Osteoblast (primary cell): ENCODE data around the gene RNLS. TPM values are rescaled to one million over a fixed set of nuclear protein-coding genes. Genes with fewer than 3 reads are reported as not detected.

Experiments
- DNase-seq: peaks from one replicate; pipeline ENCODE4 v3.0.0; 2011; ENCODE audit warnings: low spot score, mixed read lengths; ENCODE audit not compliant: insufficient read length; ENCODE audit errors: missing footprints
- H2AFZ ChIP-seq: 2 replicates; pipeline ENCODE4 v1.6.0; 2011; ENCODE audit warnings: mild to moderate bottlenecking, low read length
- H3K27ac ChIP-seq: 2 replicates; pipeline ENCODE4 v1.5.1; 2011; ENCODE audit warnings: mild to moderate bottlenecking, low read depth, low read length, moderate library complexity
- H3K27me3 ChIP-seq: 2 replicates; pipeline ENCODE4 v1.6.0; 2012; ENCODE audit warnings: mild to moderate bottlenecking, control low read depth, inconsistent platforms, low read length, moderate library complexity; ENCODE audit not compliant: insufficient read depth
- H3K36me3 ChIP-seq: 2 replicates; pipeline ENCODE4 v1.5.1; 2011; ENCODE audit warnings: mild to moderate bottlenecking, low read length, control low read depth, moderate library complexity; ENCODE audit not compliant: insufficient read depth
- H3K4me1 ChIP-seq: 2 replicates; pipeline ENCODE4 v1.5.1; 2011; ENCODE audit warnings: mild to moderate bottlenecking, low read length, control low read depth, moderate library complexity; ENCODE audit not compliant: insufficient read depth
- H3K4me2 ChIP-seq: 2 replicates; pipeline ENCODE4 v1.6.0; 2011; ENCODE audit warnings: mild to moderate bottlenecking, low read length; ENCODE audit not compliant: insufficient read depth
- H3K4me3 ChIP-seq: fragments of 200-600 bp; sonication (generic); 3 replicates; pipeline ENCODE4 v1.5.1; 2012; ENCODE audit warnings: mild to moderate bottlenecking, low read length, inconsistent platforms; ENCODE audit not compliant: insufficient read depth
- H3K79me2 ChIP-seq: 2 replicates; pipeline ENCODE4 v1.6.0; 2012; ENCODE audit warnings: mild to moderate bottlenecking, low read length, control low read depth, inconsistent platforms; ENCODE audit not compliant: insufficient read depth
- H3K9me3 ChIP-seq: 2 replicates; pipeline ENCODE4 v1.5.1; 2011; ENCODE audit warnings: low read depth, low read length, control low read depth
- H4K20me1 ChIP-seq: 2 replicates; pipeline ENCODE4 v1.6.0; 2012; ENCODE audit warnings: mild to moderate bottlenecking, low read length, control low read depth; ENCODE audit not compliant: insufficient read depth
- CTCF ChIP-seq: IDR thresholded peaks from 2 replicates; pipeline ENCODE4 v1.5.1; 2011; ENCODE audit warnings: mild to moderate bottlenecking, low read depth, low read length, moderate library complexity; ENCODE audit errors: extremely low read depth
- total RNA-seq: library from RNA; depleted of rRNA; stranded (reverse); fragments of >200 nt; gene quantifications from 2 replicates; pipeline ENCODE4 v1.2.3, GENCODE V29; 2012

RNLS gene
- total RNA-seq, 1 donor, result 22.4 TPM

GRCh38 chr10:88608052-88608732 is 25.1 kb upstream of the RNLS start:
- no peak overlapping the region for H2AFZ ChIP-seq
- H3K9me3 ChIP-seq, result no peaks in the 10 kb centered on the region
- no peaks in the 10 kb centered on the region for H3K36me3 ChIP-seq
- no peak overlapping the region for H3K4me3 ChIP-seq
- no peak overlapping the region for H3K27ac ChIP-seq
- no peak for DNase-seq
- no peaks in the 10 kb centered on the region for H4K20me1 ChIP-seq
- H3K27me3 ChIP-seq, result no peaks in the 10 kb centered on the region
- H3K79me2 ChIP-seq, result no peaks in the 10 kb centered on the region
- no peak for TF ChIP-seq CTCF
- H3K4me1 ChIP-seq, result no peaks in the 10 kb centered on the region
- H3K4me2 ChIP-seq, result no peak overlapping the region

GRCh38 chr10:88598055-88598454 is 14.9 kb upstream of the RNLS start:
- DNase-seq, result no peak
- Histone ChIP-seq H3K4me3 (no peak overlapping the region), H3K4me1 (no peaks in the 10 kb centered on the region), H3K27ac (no peak overlapping the region), H2AFZ (no peak overlapping the region), H3K36me3 (no peaks in the 10 kb centered on the region), H3K9me3 (no peaks in the 10 kb centered on the region), H4K20me1 (no peaks in the 10 kb centered on the region), H3K79me2 (no peaks in the 10 kb centered on the region), H3K27me3 (no peaks in the 10 kb centered on the region), H3K4me2 (no peak overlapping the region)
- no peak for TF ChIP-seq CTCF

DNA sequence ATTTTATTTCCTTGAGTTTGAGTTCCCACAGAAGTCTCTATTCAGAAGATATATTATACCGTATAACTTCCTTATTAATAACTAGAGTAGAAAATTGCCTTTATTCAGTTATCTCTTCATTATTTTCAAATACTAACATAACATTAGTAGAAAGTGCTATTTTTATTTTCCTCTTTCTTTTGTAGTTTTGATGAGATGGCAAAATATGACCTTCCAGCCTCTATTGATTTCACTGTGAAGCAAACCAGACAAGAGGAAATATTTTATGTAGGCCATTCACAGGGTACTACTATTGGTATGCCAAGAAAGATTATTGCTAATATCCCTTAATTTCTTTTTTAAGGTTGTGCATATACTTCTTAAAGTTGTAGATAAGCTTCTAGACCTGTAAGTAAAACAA is 11.4 kb upstream of the RNLS start:
- Histone ChIP-seq H3K27me3 (no peaks in the 10 kb centered on the region), H3K79me2 (no peaks in the 10 kb centered on the region), H4K20me1 (no peaks in the 10 kb centered on the region), H3K27ac (no peak overlapping the region), H3K36me3 (no peaks in the 10 kb centered on the region), H3K4me3 (no peak overlapping the region), H3K9me3 (no peaks in the 10 kb centered on the region), H3K4me1 (no peaks in the 10 kb centered on the region), H2AFZ (no peak overlapping the region), H3K4me2 (no peak overlapping the region)
- no peak for DNase-seq
- TF ChIP-seq CTCF, result no peak

GRCh38 chr10:88592906-88593305 is 9.8 kb upstream of the RNLS start:
- no peak for DNase-seq
- Histone ChIP-seq H3K4me1 (no peaks in the 10 kb centered on the region), H3K4me3 (no peak overlapping the region), H4K20me1 (no peaks in the 10 kb centered on the region), H3K27ac (no peak overlapping the region), H3K79me2 (no peaks in the 10 kb centered on the region), H3K9me3 (no peaks in the 10 kb centered on the region), H2AFZ (no peak overlapping the region), H3K27me3 (no peaks in the 10 kb centered on the region), H3K36me3 (no peaks in the 10 kb centered on the region), H3K4me2 (no peak overlapping the region)
- no peak for TF ChIP-seq CTCF
